ENCODE results near the gene MORN1. TPM values are rescaled to one million over a fixed set of nuclear protein-coding genes. Genes with fewer than 3 reads are reported as not detected.

MORN1 gene
- total RNA-seq, 6 experiments from 2014 or later: 3.1 to 7.1 (median 4.5) TPM

DNA sequence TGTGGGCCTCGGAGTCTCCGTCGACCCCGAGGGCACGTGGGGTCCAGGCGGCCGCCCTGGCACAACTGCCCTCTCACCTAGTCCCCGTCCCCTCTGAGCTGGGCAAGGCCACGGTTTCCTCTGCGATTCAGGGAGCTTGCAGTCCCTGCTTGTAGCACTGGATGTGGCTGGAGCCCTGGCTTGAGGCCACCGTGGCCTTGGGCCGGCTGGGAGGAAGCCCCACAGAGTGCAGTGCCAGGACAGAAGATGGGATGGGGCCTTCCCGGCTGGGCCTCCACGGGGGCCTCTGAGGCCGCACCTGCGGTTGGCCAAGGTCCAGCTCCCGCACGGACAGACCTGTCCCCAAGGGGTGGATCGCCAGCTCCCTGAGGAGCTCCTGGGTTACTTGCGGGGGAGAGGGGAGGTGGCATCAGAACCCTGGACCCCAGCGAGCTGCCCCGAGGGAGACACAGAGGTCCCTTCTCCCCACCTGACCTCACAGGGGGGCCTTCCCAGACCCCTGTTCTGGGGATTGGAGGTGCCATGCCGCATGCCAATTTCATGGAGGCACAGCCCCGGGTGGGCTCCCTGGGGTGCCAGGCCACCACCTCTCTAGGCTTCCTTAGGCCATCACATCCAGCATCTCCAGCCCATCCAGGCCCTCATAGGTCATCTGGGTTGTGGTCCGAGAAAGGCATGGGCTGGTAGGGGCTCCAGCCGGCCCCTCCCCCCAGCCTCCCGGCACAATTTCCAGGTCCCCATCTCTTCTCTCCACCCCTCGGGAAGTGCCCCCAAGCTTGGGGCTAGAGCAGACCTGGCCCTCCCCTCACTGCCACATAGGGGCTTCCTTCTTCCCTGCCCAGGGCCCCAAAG lies 80.8 kb downstream of the MORN1 start:
- Histone ChIP-seq H3K4me3 (no peak overlapping the region), H3K36me3 (peaks cover 0 to 34% (median 15%) of the 10 kb centered on the region in 4 donors), H3K4me1 (peaks cover 0 to 19% (median 2%) of the 10 kb centered on the region in 4 donors), H3K9me3 (no peaks in the 10 kb centered on the region), H3K27ac (no peak overlapping the region), H3K27me3 (no peaks in the 10 kb centered on the region)
- no peak for TF ChIP-seq POLR2A (IDR thresholded peaks at IDR 0.05)
- TF ChIP-seq, protein P1, sequence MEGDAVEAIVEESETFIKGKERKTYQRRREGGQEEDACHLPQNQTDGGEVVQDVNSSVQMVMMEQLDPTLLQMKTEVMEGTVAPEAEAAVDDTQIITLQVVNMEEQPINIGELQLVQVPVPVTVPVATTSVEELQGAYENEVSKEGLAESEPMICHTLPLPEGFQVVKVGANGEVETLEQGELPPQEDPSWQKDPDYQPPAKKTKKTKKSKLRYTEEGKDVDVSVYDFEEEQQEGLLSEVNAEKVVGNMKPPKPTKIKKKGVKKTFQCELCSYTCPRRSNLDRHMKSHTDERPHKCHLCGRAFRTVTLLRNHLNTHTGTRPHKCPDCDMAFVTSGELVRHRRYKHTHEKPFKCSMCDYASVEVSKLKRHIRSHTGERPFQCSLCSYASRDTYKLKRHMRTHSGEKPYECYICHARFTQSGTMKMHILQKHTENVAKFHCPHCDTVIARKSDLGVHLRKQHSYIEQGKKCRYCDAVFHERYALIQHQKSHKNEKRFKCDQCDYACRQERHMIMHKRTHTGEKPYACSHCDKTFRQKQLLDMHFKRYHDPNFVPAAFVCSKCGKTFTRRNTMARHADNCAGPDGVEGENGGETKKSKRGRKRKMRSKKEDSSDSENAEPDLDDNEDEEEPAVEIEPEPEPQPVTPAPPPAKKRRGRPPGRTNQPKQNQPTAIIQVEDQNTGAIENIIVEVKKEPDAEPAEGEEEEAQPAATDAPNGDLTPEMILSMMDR (IDR thresholded peaks at IDR 0.05): no peak
- intact Hi-C loops (cut with DNase I): loop anchor here in 1 of 2 donors (10.0 kb wide), 1 partner anchor 96 kb away; no protein-coding TSS in a partner anchor
- 61% methylated on average over 8 of the region's 28 CpGs for WGBS (ENCODE audit: insufficient coverage, low coverage, low lambda C conversion rate, missing lambda C conversion rate)
- ATAC-seq (no peak), DNase-seq (no peak)

DNA sequence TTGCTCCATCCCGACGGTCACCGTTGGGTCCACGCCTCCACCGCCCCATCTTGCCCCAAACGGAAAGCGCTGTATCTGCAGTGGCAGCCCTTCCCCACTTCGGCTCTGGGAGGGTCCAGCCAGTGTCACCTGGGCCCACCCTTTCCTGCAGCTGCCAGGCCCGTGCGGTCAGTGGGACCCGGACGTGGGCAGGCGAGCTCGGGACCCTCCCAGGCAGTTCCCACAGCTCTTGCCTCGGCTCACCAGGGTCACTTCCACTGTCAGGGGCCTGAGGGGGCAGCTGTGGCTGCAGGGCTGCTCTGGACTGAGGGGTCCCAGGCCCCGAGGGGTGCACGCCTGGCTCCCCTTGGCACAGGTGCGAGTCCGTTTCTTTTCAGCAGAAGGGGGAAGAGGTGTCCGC lies 82.5 kb downstream of the MORN1 start:
- ATAC-seq (no peak), DNase-seq (no peak)
- no peak overlapping the region for H3K27ac ChIP-seq
- TF ChIP-seq POLR2A (IDR thresholded peaks at IDR 0.05): no peak
- TF ChIP-seq, protein P1 (IDR thresholded peaks at IDR 0.05): no peak
- peaks cover 0 to 51% (median 26%) of the 10 kb centered on the region in 4 donors for H3K36me3 ChIP-seq
- H3K4me1 ChIP-seq: peaks cover 0 to 14% (median 2%) of the 10 kb centered on the region in 4 donors
- no peak overlapping the region for H3K4me3 ChIP-seq
- H3K9me3 ChIP-seq: no peaks in the 10 kb centered on the region
- intact Hi-C loops (cut with DNase I): loop anchor here in 1 of 2 donors (10.0 kb wide), 1 partner anchor 74 kb away; no protein-coding TSS in a partner anchor
- no CpG with 5 or more reads among the region's 20 CpGs for WGBS (ENCODE audit: insufficient coverage, low coverage, low lambda C conversion rate, missing lambda C conversion rate)
- no peaks in the 10 kb centered on the region for H3K27me3 ChIP-seq

DNA sequence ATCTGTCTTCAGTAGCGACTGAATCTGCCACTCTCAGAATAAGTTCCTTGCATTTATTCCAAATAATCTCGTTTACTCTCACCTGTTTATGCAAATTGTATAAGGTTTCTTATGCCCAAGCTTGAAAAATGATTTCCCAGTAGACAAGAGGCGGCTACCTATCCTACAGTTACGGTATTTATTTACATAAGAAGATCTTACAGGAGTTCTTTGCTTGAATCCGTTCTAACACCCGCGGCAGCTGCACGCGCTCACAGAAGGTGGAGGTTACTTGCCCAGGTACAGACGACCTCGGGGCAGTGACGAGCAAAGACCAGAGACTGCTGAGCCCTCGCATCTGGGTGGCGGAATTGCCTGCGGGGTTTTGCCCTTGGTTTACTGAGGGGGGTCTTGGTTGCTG lies 83.4 kb downstream of the MORN1 start:
- intact Hi-C loops (cut with DNase I): loop anchor here in 1 of 2 donors (10.0 kb wide), 1 partner anchor 73 kb away; no protein-coding TSS in a partner anchor
- peaks cover 0 to 7% (median 2%) of the 10 kb centered on the region in 4 donors for H3K4me1 ChIP-seq
- 76% methylated on average over 11 of the region's 15 CpGs for WGBS (ENCODE audit: insufficient coverage, low coverage, low lambda C conversion rate, missing lambda C conversion rate)

DNA sequence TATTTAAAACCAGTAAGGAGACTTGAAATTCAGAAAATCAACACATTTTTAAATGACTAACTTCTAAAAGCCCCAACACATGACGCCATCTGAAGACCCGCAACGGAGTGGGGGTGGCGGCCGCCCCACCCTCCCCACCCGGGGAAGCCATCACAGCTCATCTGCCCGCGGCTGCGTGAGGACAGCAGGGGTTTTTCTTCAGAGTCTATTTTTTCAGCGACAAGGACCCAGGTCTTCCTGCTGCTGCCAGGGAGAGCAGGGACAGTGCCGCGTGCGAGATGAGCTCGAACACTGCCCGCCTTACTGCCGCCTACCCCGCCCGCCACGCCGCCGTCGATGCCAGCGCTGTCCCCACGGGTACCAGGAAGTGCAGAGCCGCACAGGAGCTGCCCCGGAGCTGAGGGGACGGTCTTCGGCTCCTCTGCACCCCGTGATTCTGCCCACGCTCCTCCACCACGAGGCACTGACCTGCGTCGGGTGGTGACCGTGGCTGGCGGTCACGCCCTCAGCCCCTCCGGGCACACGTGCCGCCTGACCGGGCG lies 84.2 kb downstream of the MORN1 start:
- no peaks in the 10 kb centered on the region for H3K4me1 ChIP-seq
- H3K9me3 ChIP-seq: no peaks in the 10 kb centered on the region
- ATAC-seq (no peak), DNase-seq (no peak)
- peaks cover 0 to 60% (median 28%) of the 10 kb centered on the region in 4 donors for H3K36me3 ChIP-seq
- WGBS (ENCODE audit: insufficient coverage, low coverage, low lambda C conversion rate, missing lambda C conversion rate): 96% methylated on average over 18 of the region's 41 CpGs
- H3K27me3 ChIP-seq: no peaks in the 10 kb centered on the region
- intact Hi-C loops (cut with DNase I): loop anchor here in 1 of 2 donors (10.0 kb wide), 1 partner anchor 72 kb away; no protein-coding TSS in a partner anchor
- no peak overlapping the region for H3K4me3 ChIP-seq
- H3K27ac ChIP-seq: no peak overlapping the region
- no peak for TF ChIP-seq POLR2A (IDR thresholded peaks at IDR 0.05)
- TF ChIP-seq, protein P1 (IDR thresholded peaks at IDR 0.05): no peak

More for the DNA sequence above, 83.4 kb downstream of the MORN1 start:
- Histone ChIP-seq H3K9me3 (no peaks in the 10 kb centered on the region), H3K4me3 (no peak overlapping the region), H3K27ac (no peak overlapping the region), H3K27me3 (no peaks in the 10 kb centered on the region), H3K36me3 (peaks cover 0 to 59% (median 28%) of the 10 kb centered on the region in 4 donors)
- TF ChIP-seq, protein P1 (IDR thresholded peaks at IDR 0.05): no peak
- no peak for TF ChIP-seq POLR2A (IDR thresholded peaks at IDR 0.05)
- ATAC-seq (no peak), DNase-seq (no peak)

Data from right lobe of liver (tissue), 6 donors.